Coronary artery (tissue), 2 donors: ENCODE results near the gene GRAMD4.

Experiments used
- DNase-seq: peaks from one replicate; pipeline ENCODE4 v3.0.0-alpha.2; 2017; ENCODE audit warnings: low spot score
- H3K27ac ChIP-seq, 2 donors: fragments of 200-600 bp; sonication (generic); one replicate each; pipeline ENCODE4 v1.5.1; 2016 to 2019
- H3K4me3 ChIP-seq: fragments of 200-600 bp; sonication (generic); 2 replicates; pipeline ENCODE4 v1.5.1; 2016; ENCODE audit warnings: mild to moderate bottlenecking, moderate library complexity
- TF ChIP-seq, protein P1 (sequence below): fragments of 200-600 bp; sonication (generic); IDR thresholded peaks from one replicate; pipeline ENCODE4 v1.5.1; 2019; ENCODE audit warnings: antibody characterized with exemption

The GRAMD4 gene

DNA sequence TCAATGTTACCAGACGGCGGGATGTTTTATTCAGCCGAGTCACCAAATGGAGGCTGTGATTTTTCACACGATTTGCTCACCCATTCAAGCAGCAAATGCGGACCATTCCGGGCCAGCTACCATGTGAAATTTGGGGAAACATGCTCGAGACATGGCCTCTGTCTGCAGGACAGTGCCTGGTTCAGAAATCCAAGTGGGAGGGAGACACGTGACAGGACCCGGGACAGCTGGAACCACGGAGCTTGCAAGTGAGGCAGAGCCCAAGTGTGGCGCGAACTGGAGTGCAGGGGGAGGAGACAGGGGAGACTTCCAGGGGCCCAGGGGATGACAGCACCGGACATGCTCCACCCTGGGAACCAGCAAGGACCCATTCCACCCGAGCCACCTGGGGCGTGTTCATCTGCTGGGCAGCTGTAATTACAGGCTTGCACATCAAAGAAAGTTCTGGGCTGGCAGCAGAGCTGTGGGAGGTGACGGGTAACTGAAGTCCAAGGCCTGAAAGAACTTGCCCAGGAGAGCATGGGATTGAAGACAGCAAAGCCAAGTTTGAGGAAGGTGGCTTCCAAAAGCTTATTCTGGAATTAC, 101.4 kb downstream of the GRAMD4 start:
- DNase-seq, result no peak
- H3K27ac ChIP-seq, result no peak overlapping the region
- H3K4me3 ChIP-seq, result no peak overlapping the region
- TF ChIP-seq, protein P1, sequence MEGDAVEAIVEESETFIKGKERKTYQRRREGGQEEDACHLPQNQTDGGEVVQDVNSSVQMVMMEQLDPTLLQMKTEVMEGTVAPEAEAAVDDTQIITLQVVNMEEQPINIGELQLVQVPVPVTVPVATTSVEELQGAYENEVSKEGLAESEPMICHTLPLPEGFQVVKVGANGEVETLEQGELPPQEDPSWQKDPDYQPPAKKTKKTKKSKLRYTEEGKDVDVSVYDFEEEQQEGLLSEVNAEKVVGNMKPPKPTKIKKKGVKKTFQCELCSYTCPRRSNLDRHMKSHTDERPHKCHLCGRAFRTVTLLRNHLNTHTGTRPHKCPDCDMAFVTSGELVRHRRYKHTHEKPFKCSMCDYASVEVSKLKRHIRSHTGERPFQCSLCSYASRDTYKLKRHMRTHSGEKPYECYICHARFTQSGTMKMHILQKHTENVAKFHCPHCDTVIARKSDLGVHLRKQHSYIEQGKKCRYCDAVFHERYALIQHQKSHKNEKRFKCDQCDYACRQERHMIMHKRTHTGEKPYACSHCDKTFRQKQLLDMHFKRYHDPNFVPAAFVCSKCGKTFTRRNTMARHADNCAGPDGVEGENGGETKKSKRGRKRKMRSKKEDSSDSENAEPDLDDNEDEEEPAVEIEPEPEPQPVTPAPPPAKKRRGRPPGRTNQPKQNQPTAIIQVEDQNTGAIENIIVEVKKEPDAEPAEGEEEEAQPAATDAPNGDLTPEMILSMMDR, result no peak

DNA sequence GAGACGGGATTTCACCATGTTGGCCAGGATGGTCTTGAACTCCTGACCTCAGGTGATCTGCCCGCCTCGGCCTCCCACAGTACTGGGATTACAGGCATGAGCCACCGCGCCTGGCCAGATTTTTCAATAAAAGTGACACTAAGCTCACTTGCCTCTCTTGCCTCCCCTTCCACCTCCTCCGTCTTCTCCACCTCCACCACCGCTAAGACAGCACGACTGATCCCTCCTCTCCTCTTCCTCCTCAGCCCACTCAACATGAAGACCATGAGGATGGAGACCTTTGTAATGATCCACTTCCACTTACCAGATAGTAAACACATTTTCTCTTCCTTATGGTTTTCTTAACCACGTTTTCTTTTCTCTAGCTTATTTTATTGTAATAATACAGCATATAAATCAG, 103.7 kb downstream of the GRAMD4 start:
- no peak overlapping the region for H3K4me3 ChIP-seq
- no peak overlapping the region for H3K27ac ChIP-seq
- TF ChIP-seq, protein P1, result no peak
- DNase-seq, result no peak

DNA sequence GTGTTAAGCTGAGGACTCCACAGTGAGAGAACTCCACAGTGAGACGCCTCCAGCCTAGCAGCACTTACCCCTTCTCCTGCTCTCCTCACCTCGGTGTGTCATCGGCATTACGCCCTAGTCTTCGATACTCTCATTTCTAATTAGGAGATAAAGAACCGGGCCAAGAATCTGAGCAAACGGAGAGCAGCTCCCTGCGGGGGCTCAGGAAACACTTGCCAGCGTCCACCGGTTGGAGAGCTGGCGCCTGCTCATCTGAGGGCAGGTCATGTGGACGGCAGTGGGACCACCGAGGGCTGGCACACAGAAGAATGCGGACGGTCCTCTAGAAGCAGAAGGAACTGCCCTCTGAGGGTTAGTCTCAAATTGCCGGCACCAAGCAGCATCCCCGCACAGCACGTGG, 104.9 kb downstream of the GRAMD4 start:
- Histone ChIP-seq H3K4me3 (no peak overlapping the region), H3K27ac (no peak overlapping the region)
- no peak for DNase-seq
- TF ChIP-seq, protein P1, result no peak

DNA sequence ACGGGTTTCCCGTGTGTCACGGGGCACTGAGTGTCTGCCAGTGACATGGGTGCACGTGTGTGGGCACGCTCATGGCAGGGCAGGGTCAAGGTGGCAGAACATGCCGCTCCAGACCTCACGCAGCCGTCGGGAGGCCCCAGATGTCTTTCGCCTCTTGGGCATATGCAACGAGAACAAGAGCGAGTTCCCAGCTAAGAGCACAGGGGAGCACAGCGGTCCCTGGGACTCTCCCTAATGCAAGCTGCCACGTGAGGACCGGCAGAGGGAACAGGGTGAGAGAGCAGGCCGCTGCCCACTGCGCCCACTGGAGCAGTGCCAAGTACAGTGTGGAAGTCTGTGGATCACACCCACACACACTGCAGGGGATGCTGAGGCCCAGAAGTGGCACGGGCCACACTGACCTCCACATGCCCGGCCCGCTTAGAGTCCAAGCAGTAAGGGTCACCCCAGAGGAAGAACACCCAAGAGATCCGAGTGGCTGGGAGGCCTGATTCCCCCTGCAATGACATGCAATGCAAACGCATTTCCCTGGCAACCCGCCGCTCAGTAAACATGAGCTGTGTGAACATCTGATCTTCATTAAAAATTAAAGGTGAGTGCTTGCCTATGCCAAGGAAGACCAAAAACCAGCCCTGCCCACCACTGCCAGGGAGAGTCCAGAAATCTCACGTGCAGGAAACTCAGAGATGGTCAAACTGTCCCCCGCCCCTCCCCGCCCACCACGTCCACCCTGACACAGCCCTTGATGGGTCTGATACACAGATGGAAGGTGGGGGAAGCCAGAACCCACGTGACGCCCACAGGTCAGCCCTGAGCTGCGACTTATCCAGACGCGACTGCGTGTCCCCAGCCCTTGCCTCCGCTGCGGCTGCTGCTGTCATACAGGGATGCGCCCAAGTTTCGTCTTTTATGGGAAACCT, 106.1 kb downstream of the GRAMD4 start:
- no peak for DNase-seq
- no peak overlapping the region for H3K4me3 ChIP-seq
- no peak overlapping the region for H3K27ac ChIP-seq
- TF ChIP-seq, protein P1, result no peak

DNA sequence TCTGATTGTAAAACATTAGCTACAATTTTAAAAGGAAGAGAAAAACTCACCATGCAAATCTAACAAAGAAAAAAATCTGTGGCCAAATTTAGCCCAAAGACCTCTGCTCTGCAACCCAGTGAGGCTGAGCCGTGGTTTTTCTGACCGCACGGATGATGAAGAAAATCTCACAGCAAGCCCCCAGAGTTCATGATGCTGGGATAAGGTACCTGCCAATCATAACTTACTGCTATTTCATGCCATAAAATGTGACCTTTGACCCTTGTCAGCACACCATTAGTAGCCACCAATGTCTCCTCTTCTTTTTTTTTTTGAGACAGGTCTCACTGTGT, 106.8 kb downstream of the GRAMD4 start:
- TF ChIP-seq, protein P1, result no peak

DNA sequence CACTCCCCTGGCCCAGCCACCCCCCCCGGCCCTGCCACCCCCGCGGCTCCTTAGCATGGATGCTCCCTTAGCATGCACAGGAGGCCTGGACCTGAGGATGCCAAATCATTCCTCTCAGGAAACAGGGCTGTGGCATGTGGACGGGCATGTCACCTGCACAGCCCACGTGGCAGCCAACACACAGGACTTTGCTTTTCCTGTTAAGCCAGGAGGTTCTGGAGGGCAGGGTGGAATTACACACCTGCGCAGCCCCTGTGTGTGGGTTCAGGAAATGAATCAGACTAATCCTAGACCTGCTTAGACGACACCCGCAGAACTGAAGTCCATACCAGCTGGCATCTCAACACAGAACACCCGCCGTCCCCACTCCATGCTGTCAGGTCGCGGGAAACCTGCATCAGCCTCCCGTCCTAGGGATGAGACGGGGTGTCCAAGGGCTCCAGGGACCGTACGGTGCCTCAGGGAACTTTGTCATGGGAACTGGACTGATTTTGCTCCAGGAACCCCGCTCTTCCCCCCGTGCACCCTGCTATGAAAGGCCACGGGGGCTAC, 107.7 kb downstream of the GRAMD4 start:
- TF ChIP-seq, protein P1, result no peak
- no peak overlapping the region for H3K4me3 ChIP-seq
- DNase-seq, result no peak
- no peak overlapping the region for H3K27ac ChIP-seq

More for the DNA sequence above, 106.8 kb downstream of the GRAMD4 start:
- H3K4me3 ChIP-seq, result no peak overlapping the region
- DNase-seq, result no peak
- no peak overlapping the region for H3K27ac ChIP-seq
